Measurements from ENCODE around the gene CAV3. TPM values are rescaled to one million over a fixed set of nuclear protein-coding genes. Genes with fewer than 3 reads are reported as not detected.

CAV3 gene
- total RNA-seq, 1 donor from 2014 or later: not detected

DNA sequence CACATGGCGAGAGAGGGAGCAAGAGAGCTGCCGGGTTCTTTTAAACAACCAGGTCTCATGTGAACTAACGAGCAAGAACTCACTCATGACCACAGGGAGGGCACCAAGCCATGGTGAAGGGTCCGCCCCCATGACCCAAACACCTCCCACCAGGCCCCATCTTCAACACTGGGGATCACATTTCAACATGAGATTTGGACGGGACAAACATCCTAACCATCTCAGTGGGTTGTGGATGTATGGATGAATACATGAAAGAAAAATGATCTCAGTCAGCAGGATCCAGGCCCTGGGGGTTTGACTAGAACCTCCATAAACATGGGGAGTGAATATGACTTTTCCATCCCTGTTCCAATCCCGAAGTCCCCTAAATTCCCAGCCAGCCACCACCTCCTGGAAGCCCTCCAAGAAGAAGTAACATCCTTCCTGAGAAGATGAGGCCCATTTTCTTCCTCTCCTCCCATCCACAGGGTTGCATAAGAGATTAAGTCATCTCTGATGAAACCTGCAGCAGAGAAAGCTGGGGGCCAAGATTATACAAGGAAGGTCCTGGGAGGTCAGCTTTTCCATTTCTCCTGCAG, 9.5 kb downstream of the CAV3 start:
- Mint-ChIP-seq H3K4me3 (ENCODE audit: low read depth) (no peak overlapping the region), H3K27me3 (peaks cover 3% of the 10 kb centered on the region), H3K4me1 (ENCODE audit: low read depth) (peaks cover 10% of the 10 kb centered on the region), H3K36me3 (ENCODE audit: insufficient read depth) (no peaks in the 10 kb centered on the region), H3K9me3 (ENCODE audit: low read depth) (no peaks in the 10 kb centered on the region), H3K27ac (no peak overlapping the region)
- TF ChIP-seq, protein P1, sequence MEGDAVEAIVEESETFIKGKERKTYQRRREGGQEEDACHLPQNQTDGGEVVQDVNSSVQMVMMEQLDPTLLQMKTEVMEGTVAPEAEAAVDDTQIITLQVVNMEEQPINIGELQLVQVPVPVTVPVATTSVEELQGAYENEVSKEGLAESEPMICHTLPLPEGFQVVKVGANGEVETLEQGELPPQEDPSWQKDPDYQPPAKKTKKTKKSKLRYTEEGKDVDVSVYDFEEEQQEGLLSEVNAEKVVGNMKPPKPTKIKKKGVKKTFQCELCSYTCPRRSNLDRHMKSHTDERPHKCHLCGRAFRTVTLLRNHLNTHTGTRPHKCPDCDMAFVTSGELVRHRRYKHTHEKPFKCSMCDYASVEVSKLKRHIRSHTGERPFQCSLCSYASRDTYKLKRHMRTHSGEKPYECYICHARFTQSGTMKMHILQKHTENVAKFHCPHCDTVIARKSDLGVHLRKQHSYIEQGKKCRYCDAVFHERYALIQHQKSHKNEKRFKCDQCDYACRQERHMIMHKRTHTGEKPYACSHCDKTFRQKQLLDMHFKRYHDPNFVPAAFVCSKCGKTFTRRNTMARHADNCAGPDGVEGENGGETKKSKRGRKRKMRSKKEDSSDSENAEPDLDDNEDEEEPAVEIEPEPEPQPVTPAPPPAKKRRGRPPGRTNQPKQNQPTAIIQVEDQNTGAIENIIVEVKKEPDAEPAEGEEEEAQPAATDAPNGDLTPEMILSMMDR (IDR thresholded peaks at IDR 0.05; ENCODE audit: unreplicated experiment): no peak
- DNase-seq (ENCODE audit: low spot score, unreplicated experiment): no peak

DNA sequence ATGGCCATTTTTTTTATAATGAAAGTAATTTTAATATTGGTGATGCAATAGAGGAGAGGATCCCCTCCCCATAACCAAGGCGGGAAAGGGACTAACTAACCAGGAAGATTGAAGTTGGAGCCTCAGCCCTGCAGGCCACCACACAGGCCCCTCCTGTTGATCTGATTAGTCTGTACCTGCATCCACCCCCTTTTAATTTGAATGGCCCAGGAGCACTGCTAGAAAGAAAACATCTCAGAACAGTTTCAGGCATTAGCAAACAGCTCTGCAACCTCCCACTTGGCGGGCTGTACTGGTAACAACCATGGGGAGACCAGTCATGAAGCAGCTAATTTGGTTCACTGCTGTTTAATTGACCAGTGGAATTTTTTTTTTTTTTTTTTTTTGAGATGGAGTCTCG, 10.3 kb downstream of the CAV3 start:
- Mint-ChIP-seq H3K4me3 (ENCODE audit: low read depth) (no peak overlapping the region), H3K4me1 (ENCODE audit: low read depth) (peaks cover 10% of the 10 kb centered on the region), H3K27me3 (peaks cover 3% of the 10 kb centered on the region), H3K36me3 (ENCODE audit: insufficient read depth) (no peaks in the 10 kb centered on the region), H3K27ac (peak overlapping the region; percentile 29), H3K9me3 (ENCODE audit: low read depth) (no peaks in the 10 kb centered on the region)
- no peak for DNase-seq (ENCODE audit: low spot score, unreplicated experiment)
- TF ChIP-seq, protein P1 (IDR thresholded peaks at IDR 0.05; ENCODE audit: unreplicated experiment): no peak

- H3K27ac Mint-ChIP-seq: no peak overlapping the region
- no peaks in the 10 kb centered on the region for H3K9me3 Mint-ChIP-seq (ENCODE audit: low read depth)
Observed at GRCh38 chr3:8745619-8746370, 12.2 kb downstream of the CAV3 start.

GRCh38 chr3:8746780-8747345, 13.3 kb downstream of the CAV3 start:
- Mint-ChIP-seq H3K4me1 (ENCODE audit: low read depth) (peaks cover 3% of the 10 kb centered on the region), H3K4me3 (ENCODE audit: low read depth) (no peak overlapping the region), H3K27ac (no peak overlapping the region), H3K36me3 (ENCODE audit: insufficient read depth) (no peaks in the 10 kb centered on the region), H3K27me3 (peaks cover 3% of the 10 kb centered on the region), H3K9me3 (ENCODE audit: low read depth) (no peaks in the 10 kb centered on the region)
- DNase-seq (ENCODE audit: low spot score, unreplicated experiment): no peak
- TF ChIP-seq, protein P1 (IDR thresholded peaks at IDR 0.05; ENCODE audit: unreplicated experiment): no peak

More at GRCh38 chr3:8745619-8746370, 12.2 kb downstream of the CAV3 start:
- Mint-ChIP-seq H3K36me3 (ENCODE audit: insufficient read depth) (no peaks in the 10 kb centered on the region), H3K4me3 (ENCODE audit: low read depth) (no peak overlapping the region), H3K27me3 (peaks cover 3% of the 10 kb centered on the region), H3K4me1 (ENCODE audit: low read depth) (peaks cover 10% of the 10 kb centered on the region)
- no peak for DNase-seq (ENCODE audit: low spot score, unreplicated experiment)
- TF ChIP-seq, protein P1 (IDR thresholded peaks at IDR 0.05; ENCODE audit: unreplicated experiment): no peak

DNA sequence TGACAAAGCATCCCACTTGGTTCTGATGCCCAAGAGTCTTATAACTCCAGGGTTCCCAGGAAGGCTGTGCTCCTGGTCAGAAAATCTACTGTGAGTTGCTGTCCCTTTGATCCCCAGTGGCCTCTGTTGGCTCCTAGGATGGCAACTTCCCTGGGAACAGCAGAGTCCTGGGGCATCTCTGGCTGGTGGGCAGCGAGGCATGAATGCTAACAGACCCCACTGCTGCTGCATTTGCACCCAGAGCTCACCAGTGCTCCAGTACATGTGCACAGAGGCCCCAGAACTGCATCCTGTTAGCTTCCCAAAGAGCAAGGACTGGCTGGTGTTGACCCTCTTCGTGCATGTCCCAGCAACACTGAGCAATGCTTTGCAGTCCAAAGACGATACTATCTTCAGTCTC, 15.7 kb downstream of the CAV3 start:
- DNase-seq (ENCODE audit: low spot score, unreplicated experiment): no peak
- TF ChIP-seq, protein P1 (IDR thresholded peaks at IDR 0.05; ENCODE audit: unreplicated experiment): no peak
- no peaks in the 10 kb centered on the region for H3K9me3 Mint-ChIP-seq (ENCODE audit: low read depth)
- H3K4me3 Mint-ChIP-seq (ENCODE audit: low read depth): no peak overlapping the region
- peaks cover 6% of the 10 kb centered on the region for H3K27me3 Mint-ChIP-seq
- no peaks in the 10 kb centered on the region for H3K4me1 Mint-ChIP-seq (ENCODE audit: low read depth)
- H3K27ac Mint-ChIP-seq: no peak overlapping the region
- H3K36me3 Mint-ChIP-seq (ENCODE audit: insufficient read depth): peaks cover 2% of the 10 kb centered on the region
